ENCODE measurements around the gene RSBN1L.
A peak's percentile ranks its signal among the peaks of the same experiment; 100 is the strongest.

RSBN1L gene

DNA sequence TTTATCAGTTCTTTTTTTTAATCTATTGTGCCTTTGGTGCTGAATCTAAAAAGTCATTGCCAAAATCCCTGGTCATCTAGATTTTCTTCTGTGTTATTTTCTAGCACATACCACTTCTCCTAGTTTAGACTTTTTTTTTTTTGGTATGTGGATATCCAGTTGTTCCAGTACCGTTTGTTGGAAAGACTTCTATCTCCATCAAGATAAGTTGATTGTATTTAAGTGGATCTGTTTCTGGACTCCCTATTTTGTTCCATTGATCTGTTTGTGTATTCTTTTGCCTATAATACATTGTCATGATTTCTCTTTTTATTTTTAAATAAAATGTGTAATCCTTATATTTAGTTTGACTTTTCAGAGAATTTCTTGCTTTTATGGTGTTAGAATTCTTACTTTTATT is 35.5 kb downstream of the RSBN1L start:
- DNase-seq (ENCODE audit: low read depth), result no peak

DNA sequence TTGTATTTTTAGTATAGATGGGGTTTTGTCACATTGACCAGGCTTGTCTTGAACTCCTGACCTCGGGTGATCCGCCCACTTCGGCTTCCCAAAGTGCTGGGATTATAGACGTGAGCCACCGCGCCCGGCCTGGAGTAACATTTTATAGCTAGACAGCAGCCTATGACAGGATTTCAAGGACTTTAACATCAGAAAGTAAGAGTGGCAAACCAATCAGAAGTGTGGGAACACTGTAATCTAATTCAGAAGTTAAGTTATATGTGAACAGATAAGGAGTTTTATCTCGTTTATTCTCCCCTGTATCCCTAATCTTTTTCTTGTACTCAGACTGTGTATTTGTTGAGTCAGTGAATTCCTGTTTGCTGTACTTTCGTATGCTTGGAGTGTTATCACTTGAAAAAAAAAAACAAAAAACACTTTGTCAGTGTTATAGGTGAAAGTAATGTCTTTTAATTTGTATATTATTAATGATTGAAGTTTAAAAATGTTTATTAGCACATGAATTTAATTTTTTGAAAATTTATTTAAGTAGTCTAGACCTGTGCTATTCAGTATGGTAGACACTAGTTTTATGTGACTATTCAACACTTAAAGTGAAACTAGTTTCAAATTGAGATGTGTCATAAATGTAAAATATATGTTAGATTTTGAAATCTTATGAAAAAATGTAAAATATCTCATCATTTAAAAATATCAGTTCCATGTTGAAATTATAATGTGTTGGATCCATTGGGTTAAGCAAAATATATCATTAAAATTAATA is 38.6 kb downstream of the RSBN1L start:
- no peak for DNase-seq (ENCODE audit: low read depth)

DNA sequence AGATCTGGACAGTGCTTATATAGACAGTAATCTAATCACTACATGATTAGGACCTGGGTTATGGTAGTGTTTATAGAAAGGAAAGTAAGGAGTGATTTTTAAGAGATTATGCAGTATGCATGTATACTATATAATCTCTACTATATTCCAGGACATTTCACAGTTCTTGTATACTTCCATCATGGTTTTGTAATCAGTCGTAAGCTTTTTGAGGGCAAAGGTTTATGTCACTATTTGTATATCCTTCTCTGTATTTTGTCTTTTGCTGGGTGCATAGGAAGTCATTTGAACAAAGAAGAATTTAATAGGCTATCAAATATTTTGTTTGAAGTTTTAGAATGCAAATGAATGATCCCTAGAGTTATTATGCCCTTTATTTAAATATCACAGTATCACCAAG is 39.2 kb downstream of the RSBN1L start:
- no peak for DNase-seq (ENCODE audit: low read depth)

DNA sequence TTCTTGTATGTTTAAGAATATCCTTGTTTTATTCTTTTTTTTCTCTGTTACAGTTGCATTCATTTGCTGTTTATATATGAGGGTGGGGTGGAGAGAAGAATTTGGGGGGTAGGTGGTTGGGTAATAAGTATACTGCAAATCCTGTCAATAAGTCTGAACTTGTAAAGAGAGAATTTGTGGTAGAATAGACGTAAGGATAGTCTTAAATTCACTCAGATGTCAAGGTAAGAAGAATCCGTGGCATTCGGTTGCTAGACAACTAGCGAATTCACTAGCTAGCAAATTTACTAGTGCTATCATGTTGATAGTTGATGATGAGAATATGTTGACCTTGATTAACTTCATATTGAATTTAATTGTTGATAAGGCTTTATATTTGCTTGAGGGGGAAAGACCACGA is 40.7 kb downstream of the RSBN1L start:
- DNase-seq (ENCODE audit: low read depth), result no peak

DNA sequence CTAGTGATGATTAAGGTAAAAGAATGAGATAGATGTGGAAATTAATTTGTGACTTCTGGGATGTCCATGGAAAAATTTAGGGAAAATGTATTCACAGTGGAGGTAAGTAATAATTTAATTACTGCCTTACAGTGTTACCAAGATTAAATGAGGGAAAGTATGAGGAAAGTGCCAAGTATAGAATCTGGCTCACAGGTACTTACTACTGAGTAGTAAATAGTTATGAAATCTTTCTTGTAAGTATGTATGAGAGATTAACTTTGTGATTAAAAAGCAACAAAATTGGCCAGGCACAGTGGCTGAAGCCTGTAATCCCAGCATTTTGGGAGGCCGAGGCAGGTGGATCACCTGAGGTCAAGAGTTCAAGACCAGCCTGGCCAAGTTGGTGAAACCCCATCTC is 42.1 kb downstream of the RSBN1L start:
- no peak for DNase-seq (ENCODE audit: low read depth)

DNA sequence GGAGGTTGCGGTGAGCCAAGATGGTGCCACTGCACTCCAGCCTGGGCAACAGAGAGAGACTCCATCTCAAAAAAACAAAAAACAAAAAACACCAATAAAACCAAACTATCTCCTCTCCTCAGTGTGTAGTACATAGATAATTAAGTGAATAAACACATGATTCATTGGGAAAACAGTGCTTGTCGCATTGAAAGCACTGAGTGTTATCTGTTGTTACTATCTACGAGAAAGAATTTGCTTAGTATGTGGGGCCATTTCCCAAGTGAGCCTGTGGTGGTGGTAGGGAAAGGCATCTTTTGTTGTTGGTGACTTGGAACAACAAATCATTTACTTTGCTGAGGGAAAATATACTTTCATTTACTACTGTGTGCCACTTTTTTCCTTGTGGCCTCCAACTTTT is 42.6 kb downstream of the RSBN1L start:
- peak; percentile 93 for DNase-seq (ENCODE audit: low read depth)

DNA sequence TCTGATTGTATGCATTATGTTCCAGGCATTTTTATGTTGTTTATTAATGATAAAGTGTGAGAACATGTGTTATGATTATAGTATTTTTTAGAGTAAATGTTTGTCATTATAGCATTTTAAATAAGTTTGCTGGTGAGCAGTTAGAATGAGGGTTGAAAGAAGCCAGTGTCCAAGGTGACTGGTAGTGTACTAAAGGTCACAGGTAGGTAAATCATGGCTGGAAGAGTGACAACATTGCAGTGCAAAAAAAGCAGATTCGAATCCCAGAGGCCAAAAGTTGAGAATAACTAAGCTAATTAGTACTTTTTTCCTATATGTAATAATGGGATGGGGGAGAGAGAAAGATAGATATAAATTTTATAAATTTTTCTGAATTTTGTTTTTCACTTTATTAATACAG is 44.0 kb downstream of the RSBN1L start:
- no peak for DNase-seq (ENCODE audit: low read depth)

DNA sequence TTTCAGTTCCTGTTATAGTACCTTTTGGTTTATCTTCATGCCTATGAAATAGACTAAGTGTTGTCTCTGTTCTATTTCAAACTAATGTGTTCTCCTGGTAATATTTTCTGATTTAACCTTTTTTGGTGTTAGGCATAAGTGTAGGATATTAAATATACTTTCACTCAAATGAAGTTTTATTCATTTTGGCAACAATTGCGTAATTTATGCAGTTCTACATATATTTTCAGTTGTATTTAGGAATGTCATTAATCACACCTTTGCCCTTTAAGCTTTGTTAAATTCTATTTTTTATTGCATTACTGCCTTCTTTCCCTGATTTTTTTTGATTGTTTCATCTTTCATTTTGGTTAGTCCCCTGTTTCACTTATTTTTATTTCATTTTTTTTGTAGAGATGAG is 47.3 kb downstream of the RSBN1L start:
- no peak for DNase-seq (ENCODE audit: low read depth)

DNA sequence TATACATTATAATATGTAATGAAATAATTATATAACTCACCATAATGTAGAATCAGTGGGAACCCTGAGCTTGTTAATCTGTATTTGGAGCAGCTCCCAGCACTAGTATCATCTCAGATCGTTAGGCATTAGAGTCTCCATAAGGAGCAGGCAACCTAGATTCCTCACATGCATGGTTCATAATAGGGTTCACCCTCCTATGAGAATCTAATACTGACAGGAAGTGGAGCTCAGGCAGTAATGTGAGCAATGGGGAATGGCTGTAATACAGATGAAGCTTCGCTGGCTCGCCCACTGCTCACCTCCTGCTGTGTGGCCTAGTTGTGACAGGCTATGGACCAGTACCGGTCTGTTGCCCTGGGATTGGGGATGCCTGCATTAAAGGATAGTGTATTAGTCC is 49.5 kb downstream of the RSBN1L start:
- no peak for DNase-seq (ENCODE audit: low read depth)

DNA sequence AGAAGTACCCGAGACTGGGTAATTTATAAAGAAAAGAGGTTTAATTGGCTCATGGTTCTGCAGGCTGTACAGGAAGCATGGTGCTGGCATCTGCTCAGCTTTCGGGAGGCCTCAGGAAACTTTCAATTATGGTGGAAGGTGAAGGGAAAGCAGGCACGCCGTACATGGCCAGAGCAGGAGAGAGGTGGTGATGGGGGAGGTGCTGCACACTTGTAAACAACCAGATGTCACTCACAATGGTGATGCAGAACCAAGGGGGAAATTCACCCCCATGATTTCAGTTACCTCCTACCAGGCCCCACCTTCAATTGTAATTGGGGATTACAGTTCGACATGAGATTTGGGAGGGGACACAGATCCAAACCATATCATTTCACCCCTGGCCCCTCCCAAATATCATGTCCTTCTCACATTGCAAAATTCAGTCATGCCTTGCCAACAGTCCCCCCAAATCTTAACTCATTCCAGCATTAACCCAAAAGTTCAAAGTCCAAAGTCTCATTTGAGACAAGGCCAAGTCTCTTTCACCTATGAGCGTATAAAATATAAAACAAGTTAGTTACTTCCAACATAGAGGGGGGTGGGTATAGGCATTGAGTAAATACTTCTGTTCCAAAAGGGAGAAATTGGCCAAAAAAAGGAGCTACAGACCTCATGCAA is 50.0 kb downstream of the RSBN1L start:
- no peak for DNase-seq (ENCODE audit: low read depth)

DNA sequence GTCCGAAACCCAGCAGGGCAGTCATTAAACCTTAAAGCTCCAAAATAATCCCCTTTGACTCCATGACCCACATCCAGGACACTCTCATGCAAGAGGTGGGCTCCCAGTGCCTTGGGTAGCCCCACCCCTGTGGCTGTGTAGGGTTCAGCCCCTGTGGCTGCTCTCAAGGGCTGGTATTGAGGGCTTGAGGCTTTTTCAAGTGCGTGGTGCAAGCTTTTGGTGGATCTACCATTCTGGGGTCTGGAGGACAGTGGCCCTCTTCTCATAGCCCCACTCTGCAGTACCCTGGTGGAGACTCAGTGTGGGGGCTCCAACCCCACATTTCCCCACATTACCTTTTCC is 50.5 kb downstream of the RSBN1L start:
- DNase-seq (ENCODE audit: low read depth), result no peak

DNA sequence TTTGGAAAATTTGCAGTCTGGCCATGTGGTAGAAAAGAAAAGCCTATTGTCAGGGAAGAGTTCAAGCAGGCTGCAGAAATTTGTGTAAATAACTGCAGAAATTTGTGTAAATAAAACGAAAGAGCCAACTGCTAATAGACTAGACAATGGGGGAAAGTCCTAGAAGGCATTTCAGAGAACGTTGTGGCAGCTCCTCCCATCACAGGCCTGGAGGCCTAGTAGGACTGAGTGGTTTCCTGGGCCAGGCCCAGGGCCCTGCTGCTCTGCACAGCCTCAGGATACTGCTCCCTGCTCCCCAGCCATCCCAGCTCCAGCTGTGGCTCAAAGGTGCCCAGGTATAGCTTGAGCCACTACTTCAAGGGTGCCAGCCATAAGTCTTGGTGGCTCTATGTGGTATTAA is 50.9 kb downstream of the RSBN1L start:
- no peak for DNase-seq (ENCODE audit: low read depth)

DNA sequence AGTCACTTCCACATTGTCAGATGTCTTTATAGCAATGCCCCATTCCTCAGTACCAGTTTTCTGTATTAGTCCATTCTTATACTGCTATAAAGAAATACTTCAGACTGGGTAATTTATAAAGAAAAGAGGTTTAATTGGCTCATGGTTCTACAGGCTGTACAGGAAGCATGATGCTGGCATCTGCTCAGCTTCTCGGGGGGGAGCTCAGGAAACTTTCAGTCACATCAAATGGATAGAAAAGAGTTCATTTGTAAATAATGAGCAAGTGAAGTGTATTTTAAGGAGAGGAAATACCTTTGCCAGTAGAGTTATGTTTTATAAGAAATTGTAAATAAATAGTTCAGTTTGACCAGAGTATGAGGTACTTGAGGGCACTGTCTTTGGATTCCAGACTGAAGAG is 51.5 kb downstream of the RSBN1L start:
- DNase-seq (ENCODE audit: low read depth), result no peak

DNA sequence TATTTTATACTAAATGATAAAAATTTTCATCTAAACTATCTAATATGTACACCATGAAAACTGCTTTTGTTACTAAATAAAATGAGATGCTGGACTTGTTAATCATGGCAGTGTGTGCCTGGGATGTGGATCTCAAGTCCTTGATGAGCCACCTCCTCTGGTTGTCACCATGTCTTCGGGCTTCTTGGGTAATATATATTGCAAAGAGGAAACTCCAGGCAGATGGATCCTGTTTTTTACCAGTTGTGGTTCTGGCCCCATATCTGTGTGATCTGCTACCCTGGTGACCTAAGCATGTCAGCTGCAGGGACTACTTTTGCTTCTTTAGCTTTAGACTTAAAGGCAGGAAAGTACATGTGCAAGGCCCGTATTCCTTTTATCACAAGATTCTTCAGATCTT is 55.8 kb downstream of the RSBN1L start:
- no peak for DNase-seq (ENCODE audit: low read depth)

DNA sequence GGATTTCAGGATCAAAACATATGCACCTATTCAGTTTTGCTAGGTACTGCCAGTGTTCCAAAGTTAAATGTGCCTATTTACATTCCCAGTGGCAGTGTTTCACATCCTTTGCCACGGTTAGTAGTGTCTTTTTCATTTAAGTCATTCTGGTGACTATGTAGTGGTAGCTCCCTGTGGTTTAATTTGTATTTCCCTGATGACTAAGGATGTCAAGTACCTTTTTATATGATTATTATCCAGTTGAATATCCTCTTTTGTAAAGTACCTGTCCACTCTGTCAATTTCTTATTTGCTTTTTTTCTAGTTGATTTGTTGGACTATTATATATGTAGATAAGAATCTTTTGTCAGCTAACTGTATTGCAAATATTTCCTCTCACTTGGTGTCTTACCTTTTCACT is 56.9 kb downstream of the RSBN1L start:
- DNase-seq (ENCODE audit: low read depth), result no peak

DNA sequence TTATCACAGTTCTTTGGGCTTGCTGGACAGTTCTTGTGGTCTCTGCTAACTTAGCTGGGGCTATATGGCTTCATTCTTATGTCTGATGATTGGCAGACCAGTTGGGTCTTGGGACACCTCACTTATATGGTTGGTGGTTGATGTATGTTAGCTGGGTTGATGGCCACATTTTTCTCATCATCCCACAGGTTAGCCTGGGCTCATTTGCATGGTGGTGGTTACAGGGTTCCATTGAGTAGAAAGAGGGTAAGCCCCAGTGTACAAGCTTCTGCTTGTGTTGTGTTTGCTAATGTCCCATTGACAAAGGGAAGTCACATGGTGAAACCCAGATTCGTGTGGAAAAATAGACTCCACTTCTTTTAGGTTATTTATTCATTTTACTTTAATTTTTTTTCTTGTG is 61.3 kb downstream of the RSBN1L start:
- no peak for DNase-seq (ENCODE audit: low read depth)

DNA sequence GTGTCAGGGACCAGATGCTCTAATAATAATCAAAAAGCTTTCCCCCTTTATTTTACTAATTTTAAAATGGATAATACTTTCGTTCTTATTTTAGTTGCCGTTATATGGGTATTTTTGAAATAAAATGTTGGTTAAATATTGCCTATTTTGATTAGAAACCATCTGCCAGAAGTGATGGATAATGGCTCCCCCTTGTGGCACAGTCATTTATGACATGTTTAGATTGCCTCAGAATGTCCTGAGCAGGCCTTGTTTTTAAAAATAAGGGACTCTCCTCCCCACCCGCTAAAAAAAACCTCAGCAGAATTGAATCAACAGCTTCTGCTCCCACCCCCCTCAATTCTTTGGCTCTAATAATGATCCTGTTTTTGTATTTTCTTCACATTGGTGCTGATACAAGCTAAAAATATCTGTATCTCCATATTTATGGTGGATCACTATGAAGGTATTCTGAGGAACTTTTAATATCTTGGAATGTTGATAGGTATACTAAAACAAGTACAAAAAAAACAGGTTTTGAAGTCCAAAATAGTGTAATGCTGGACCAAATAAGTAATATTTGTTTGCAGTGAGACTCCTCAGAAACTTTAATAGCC is 63.1 kb downstream of the RSBN1L start:
- peak; percentile 73 for DNase-seq (ENCODE audit: low read depth)

DNA sequence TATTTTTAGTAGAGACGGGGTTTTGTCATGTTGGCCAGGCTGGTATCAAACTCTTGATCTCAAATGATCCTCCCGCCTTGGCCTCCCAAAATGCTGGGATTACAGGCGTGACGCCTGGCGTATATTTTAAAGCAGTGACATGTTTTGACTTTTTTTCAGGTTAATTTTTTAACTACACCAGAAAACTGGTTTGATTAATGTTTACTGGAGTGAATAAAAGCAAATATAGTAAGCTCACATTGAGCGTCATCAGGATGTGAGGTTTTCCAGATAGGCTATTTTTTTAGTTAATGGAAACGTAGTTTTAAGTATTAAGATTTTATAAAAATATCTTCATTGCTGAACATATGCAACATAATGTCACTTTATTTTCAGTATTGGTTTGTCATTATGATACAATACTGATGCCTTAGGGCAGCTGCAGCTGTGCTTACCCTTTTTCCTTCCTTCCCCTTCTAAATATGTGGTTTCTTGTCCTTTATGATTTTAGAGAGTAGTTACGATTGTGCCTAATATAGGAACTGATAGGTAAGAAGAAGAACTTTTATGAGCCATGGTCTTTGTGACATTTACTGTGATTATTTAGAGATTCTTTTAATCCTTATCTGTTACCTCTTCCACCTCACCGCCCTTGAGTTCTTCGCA is 64.7 kb downstream of the RSBN1L start:
- DNase-seq (ENCODE audit: low read depth), result no peak

DNA sequence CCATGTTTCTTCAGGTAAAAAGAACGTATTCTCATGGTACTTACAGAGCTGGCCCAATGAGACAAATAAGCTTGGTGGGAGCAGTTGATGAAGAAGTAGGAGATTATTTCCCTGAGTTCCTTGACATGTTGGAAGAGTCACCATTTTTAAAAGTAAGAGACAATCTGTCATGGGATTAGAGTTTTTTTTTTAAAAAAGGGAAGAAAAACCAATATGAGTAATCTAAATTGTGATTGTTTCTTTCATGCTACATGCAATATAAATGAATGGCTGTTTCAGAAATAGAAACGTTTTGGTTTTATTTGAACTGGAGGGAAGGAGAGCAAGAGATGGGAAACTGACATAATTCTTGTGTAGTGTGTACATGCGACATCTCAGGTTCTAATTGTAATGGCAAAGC is 69.2 kb downstream of the RSBN1L start:
- no peak for DNase-seq (ENCODE audit: low read depth)

DNA sequence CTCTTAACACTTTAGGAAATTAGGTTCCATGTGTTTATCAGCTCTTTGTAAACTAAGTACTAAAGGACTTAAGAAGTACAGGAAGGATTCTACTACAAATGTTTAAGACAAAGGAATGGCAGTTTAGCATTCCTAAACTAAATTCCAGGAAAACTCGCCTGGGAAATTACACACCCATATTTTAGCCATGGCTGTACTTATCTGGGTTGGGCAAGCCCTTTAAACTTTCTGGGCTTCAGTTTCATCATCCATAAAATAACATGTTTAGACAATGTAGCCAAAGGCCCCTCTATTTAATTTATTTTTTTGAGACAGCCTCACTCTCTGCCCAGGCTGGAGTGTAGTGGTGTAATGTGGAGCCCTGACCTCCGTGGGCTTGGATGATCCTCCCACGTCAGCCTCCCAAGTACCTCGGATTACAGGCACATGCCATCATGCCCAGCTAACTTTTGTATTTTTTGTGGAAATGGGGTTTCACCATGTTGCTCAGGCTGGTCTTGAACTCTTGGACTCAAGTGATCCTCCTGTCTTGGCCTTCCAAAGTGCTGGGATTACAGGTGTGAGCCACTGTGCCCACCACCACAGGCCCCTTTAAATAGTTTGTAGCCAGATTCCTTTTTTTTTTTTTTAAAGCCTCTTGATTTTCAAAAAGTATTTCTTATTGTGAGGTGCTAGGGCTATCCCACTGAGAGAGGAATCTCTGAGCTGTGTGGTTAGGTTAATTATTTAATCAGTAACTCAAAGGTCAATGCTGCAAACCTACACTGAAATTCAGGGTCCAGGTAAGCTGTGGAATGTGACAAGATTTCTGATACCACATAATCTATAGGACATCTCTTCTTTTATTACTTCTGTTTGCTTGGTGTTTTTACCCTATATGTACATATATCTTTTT is 69.9 kb downstream of the RSBN1L start:
- DNase-seq (ENCODE audit: low read depth), result peak; percentile 74

DNA sequence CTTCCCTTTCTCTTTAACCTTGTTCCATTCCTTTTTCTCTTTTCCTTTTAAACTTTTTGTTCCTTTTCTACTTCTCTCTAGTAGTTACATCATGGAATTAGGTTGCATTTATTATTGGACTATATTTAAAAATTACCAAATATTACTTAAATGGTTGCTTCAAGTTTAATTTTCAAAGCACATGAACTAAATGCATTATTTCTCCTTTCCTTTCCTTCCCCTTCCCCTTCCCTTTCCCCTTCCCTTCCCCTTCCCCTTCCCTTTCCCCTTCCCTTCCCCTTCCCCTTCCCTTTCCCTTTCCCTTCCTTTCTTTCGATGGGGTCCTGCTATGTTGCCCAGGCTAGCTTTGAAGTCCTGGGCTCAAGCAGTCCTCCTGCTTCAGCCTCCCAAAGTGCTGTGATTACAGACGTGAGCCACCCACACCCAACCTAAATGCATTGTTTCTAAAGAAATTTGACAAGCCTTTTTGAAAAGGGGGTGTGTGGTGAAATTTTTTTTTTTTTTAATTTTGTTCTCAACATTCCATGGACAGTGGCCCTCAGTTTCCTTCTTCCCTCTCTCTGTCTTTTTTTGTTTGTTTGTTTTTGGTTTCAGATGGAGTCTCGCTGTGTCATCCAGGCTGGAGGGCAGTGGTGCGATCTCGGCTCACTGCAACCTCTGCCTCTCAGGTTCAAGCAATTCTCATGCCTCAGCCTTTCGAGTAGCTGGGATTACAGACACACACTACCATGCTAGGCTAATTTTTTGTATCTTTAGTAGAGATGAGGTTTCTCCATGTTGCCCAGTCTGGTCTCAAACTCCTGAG is 70.7 kb downstream of the RSBN1L start:
- no peak for DNase-seq (ENCODE audit: low read depth)
